ENCODE data around the gene MYEOV. TPM values are rescaled to one million over a fixed set of nuclear protein-coding genes. Genes with fewer than 3 reads are reported as not detected.

The MYEOV gene
- total RNA-seq, 2 donors from 2014 or later, result 4.5 to 8.2 TPM

GRCh38 chr11:69270941-69271340 lies 23.0 kb upstream of the MYEOV start:
- no peak for TF ChIP-seq CTCF (IDR thresholded peaks at IDR 0.05)
- no peak for DNase-seq
- no peak overlapping the region for H3K4me3 ChIP-seq
- no peaks in the 10 kb centered on the region for H3K36me3 ChIP-seq
- H3K9ac ChIP-seq (ENCODE audit: low read depth in 2 of 2, low read length in 2 of 2), result no peak overlapping the region
- intact Hi-C loops (cut with DNase I), result no loop called here
- no peak overlapping the region for H3K27ac ChIP-seq
- no peaks in the 10 kb centered on the region for H3K9me3 ChIP-seq
- H3K27me3 ChIP-seq, result no peaks in the 10 kb centered on the region
- no peaks in the 10 kb centered on the region for H3K4me1 ChIP-seq

- no peak for DNase-seq
- peaks cover 4% of the 10 kb centered on the region for H3K4me1 ChIP-seq
- intact Hi-C loops (cut with DNase I), result no loop called here
Observed at GRCh38 chr11:69272055-69272454, 21.9 kb upstream of the MYEOV start.

GRCh38 chr11:69272831-69273485 lies 21.0 kb upstream of the MYEOV start:
- Histone ChIP-seq H3K27ac (no peak overlapping the region), H3K4me1 (peaks cover 8% of the 10 kb centered on the region), H3K27me3 (no peaks in the 10 kb centered on the region), H3K9ac (ENCODE audit: low read depth in 2 of 2, low read length in 2 of 2) (peak overlapping the region in 1 of 2 donors; percentile 27), H3K36me3 (no peaks in the 10 kb centered on the region), H3K4me3 (no peak overlapping the region), H3K9me3 (no peaks in the 10 kb centered on the region)
- DNase-seq, result no peak
- intact Hi-C loops (cut with DNase I), result no loop called here
- no peak for TF ChIP-seq CTCF (IDR thresholded peaks at IDR 0.05)

More at GRCh38 chr11:69272055-69272454, 21.9 kb upstream of the MYEOV start:
- H3K27me3 ChIP-seq, result no peaks in the 10 kb centered on the region
- no peak overlapping the region for H3K9ac ChIP-seq (ENCODE audit: low read depth in 2 of 2, low read length in 2 of 2)
- no peak for TF ChIP-seq CTCF (IDR thresholded peaks at IDR 0.05)
- no peaks in the 10 kb centered on the region for H3K36me3 ChIP-seq
- H3K27ac ChIP-seq, result no peak overlapping the region
- no peak overlapping the region for H3K4me3 ChIP-seq
- no peaks in the 10 kb centered on the region for H3K9me3 ChIP-seq

GRCh38 chr11:69273571-69273970 lies 20.4 kb upstream of the MYEOV start:
- no peak overlapping the region for H3K27ac ChIP-seq

GRCh38 chr11:69274531-69275016 lies 19.4 kb upstream of the MYEOV start:
- Histone ChIP-seq H3K9me3 (no peaks in the 10 kb centered on the region), H3K27me3 (no peaks in the 10 kb centered on the region), H3K4me3 (no peak overlapping the region), H3K36me3 (no peaks in the 10 kb centered on the region), H3K27ac (peak overlapping the region; percentile 61), H3K4me1 (peaks cover 11% of the 10 kb centered on the region), H3K9ac (ENCODE audit: low read depth in 2 of 2, low read length in 2 of 2) (peak overlapping the region in 1 of 2 donors; percentile 58)
- DNase-seq, result peak; percentile 90
- intact Hi-C loops (cut with DNase I), result no loop called here
- no peak for TF ChIP-seq CTCF (IDR thresholded peaks at IDR 0.05)

More at GRCh38 chr11:69273571-69273970, 20.4 kb upstream of the MYEOV start:
- no peak for DNase-seq
- H3K27me3 ChIP-seq, result no peaks in the 10 kb centered on the region
- H3K36me3 ChIP-seq, result no peaks in the 10 kb centered on the region
- no peak overlapping the region for H3K4me3 ChIP-seq
- peaks cover 11% of the 10 kb centered on the region for H3K4me1 ChIP-seq
- H3K9me3 ChIP-seq, result no peaks in the 10 kb centered on the region
- peak overlapping the region in 1 of 2 donors; percentile 27 for H3K9ac ChIP-seq (ENCODE audit: low read depth in 2 of 2, low read length in 2 of 2)
- intact Hi-C loops (cut with DNase I), result no loop called here
- TF ChIP-seq CTCF (IDR thresholded peaks at IDR 0.05), result no peak
